ENCODE results near the gene SPHK2.
"Not testable (repeated sequence)": the region's sequence is repeated elsewhere in the genome, so short reads cannot be mapped to it uniquely, and the experiment has no call there.

The SPHK2 gene

DNA sequence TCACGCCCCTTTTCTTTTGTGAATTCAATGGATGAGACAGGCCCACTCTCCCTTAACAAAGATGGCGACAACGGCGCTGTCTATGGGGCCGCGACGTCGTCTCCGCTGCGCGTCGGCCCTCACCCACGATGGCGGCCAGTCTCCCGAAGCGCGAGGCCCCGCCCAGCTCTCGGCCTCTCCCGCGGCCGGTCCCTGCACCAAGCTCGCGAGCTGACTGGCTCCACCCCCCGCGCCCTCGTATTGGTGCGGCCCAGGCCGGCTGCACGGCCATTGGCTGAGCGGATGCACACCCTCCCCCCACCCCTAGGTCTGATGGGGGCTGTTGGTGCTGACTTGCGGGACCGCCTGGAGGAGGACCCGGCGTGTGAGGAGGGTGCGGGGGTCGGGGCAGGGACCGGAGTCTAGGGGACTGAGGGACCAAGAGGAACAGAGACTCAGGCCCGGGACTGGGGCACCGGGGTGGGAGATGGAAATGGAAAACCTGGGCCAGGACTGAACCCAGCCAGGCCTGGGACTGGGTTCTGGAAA, 4.8 kb downstream of the SPHK2 start:
- DNase-seq: peak; percentile 76 to 99 (median 97)

DNA sequence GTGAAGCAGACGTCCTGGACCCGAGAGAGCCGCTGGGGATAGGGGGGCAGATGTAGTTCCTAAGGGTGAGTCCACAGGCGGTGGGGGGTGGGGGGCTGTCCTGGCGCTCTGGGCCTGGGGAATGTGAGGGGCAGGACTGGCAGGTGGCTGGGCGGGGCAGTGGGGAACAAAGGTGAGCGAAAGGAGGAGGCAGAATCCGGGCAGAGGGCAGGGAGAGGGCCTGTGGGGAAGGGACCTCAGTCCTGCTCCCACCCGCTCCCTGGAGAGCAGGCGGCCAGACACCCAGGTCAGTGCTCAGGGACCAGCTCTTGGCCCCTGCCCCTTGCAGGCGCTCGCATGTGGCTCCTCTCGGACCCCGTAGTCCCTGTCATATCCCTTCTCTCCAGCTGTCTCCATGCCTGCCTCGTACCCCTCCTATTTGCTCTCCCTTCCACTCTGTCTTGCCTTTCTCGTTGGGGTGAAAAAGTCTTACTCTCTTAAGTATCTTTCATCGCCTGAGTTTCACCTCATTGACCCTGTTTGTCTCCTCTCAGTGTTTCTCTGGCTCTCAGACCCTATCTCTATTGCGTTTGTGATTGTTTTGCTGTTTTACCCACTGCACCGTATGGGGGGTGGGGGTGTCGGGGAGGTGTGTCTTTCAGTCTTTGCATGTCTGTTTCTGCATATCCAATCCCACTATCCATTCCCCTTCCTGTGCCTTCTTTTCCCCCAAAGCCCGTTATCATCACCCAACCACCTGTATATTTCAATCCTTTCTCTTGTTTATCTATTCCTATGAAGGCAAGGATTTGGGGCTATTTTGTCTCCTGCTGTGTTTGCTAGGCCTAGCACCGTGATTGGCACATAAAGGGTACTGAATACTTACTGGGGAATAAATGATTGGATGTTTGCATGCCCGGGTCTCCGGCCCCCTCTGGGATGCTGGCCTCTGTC, 5.8 kb downstream of the SPHK2 start:
- peak in 1 of 56 donors; percentile 30 for DNase-seq

DNA sequence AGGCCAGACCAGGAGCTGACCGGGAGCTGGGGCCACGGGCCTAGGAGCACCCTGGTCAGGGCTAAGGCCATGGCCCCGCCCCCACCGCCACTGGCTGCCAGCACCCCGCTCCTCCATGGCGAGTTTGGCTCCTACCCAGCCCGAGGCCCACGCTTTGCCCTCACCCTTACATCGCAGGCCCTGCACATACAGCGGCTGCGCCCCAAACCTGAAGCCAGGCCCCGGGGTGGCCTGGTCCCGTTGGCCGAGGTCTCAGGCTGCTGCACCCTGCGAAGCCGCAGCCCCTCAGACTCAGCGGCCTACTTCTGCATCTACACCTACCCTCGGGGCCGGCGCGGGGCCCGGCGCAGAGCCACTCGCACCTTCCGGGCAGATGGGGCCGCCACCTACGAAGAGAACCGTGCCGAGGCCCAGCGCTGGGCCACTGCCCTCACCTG, 6.6 kb downstream of the SPHK2 start:
- DNase-seq: no peak

DNA sequence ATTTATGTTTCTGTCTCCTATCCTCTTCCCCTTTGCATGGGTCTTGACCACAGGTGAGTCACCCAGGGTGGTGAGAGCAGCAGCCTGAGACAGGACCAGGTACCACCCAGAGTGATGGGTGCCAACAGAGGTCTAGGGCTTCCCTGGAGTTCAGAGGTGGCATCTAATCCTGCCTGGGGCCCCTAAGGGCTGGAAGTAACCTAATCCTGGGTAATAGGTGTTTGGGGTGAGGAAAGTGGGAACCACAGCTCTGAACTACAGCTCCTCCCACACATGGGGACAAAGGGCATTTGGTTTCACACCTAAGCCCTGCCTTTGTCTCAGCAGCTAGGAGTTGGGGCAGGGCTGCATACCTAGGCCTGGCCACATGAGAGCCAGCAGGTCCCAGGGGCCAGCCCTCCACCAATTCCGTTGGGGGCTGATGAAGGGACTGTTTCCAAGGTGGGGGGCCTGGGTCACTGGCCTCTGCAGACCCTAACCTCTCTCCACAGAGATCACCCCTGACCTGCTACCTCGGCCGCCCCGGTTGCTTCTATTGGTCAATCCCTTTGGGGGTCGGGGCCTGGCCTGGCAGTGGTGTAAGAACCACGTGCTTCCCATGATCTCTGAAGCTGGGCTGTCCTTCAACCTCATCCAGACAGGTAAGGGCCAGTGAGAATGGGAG, 8.0 kb downstream of the SPHK2 start:
- no peak for DNase-seq

DNA sequence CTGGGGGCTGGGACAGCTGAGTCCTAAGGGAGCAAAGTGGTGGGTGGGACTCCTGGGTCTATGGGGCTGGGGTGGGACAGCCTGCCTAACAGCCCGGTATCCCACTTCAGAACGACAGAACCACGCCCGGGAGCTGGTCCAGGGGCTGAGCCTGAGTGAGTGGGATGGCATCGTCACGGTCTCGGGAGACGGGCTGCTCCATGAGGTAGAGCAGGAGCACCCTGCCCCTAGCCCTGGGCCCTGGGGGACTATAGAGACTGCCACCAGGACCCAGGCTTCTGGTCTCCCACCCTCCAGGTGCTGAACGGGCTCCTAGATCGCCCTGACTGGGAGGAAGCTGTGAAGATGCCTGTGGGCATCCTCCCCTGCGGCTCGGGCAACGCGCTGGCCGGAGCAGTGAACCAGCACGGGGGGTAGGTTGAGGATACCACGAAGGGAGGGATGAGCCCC, 8.6 kb downstream of the SPHK2 start:
- DNase-seq: no peak

DNA sequence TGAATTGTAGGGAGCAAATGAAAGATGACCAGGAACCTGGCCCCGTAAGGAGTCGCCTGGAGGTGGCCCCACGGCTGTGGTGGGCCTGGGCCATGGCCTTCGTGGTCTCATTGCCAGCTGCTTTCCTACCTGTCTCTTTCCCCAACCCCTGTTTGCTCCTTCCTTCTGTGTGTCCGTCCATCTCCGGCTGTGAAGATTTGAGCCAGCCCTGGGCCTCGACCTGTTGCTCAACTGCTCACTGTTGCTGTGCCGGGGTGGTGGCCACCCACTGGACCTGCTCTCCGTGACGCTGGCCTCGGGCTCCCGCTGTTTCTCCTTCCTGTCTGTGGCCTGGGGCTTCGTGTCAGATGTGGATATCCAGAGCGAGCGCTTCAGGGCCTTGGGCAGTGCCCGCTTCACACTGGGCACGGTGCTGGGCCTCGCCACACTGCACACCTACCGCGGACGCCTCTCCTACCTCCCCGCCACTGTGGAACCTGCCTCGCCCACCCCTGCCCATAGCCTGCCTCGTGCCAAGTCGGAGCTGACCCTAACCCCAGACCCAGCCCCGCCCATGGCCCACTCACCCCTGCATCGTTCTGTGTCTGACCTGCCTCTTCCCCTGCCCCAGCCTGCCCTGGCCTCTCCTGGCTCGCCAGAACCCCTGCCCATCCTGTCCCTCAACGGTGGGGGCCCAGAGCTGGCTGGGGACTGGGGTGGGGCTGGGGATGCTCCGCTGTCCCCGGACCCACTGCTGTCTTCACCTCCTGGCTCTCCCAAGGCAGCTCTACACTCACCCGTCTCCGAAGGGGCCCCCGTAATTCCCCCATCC, 9.4 kb downstream of the SPHK2 start:
- DNase-seq: no peak

DNA sequence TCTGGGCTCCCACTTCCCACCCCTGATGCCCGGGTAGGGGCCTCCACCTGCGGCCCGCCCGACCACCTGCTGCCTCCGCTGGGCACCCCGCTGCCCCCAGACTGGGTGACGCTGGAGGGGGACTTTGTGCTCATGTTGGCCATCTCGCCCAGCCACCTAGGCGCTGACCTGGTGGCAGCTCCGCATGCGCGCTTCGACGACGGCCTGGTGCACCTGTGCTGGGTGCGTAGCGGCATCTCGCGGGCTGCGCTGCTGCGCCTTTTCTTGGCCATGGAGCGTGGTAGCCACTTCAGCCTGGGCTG, 9.9 kb downstream of the SPHK2 start:
- DNase-seq: no peak

DNA sequence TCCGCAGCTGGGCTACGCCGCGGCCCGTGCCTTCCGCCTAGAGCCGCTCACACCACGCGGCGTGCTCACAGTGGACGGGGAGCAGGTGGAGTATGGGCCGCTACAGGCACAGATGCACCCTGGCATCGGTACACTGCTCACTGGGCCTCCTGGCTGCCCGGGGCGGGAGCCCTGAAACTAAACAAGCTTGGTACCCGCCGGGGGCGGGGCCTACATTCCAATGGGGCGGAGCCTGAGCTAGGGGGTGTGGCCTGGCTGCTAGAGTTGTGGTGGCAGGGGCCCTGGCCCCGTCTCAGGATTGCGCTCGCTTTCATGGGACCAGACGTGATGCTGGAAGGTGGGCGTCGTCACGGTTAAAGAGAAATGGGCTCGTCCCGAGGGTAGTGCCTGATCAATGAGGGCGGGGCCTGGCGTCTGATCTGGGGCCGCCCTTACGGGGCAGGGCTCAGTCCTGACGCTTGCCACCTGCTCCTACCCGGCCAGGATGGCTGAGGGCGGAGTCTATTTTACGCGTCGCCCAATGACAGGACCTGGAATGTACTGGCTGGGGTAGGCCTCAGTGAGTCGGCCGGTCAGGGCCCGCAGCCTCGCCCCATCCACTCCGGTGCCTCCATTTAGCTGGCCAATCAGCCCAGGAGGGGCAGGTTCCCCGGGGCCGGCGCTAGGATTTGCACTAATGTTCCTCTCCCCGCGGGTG, 10.4 kb downstream of the SPHK2 start:
- peak in 33 of 56 donors; percentile 19 to 82 (median 50) for DNase-seq

DNA sequence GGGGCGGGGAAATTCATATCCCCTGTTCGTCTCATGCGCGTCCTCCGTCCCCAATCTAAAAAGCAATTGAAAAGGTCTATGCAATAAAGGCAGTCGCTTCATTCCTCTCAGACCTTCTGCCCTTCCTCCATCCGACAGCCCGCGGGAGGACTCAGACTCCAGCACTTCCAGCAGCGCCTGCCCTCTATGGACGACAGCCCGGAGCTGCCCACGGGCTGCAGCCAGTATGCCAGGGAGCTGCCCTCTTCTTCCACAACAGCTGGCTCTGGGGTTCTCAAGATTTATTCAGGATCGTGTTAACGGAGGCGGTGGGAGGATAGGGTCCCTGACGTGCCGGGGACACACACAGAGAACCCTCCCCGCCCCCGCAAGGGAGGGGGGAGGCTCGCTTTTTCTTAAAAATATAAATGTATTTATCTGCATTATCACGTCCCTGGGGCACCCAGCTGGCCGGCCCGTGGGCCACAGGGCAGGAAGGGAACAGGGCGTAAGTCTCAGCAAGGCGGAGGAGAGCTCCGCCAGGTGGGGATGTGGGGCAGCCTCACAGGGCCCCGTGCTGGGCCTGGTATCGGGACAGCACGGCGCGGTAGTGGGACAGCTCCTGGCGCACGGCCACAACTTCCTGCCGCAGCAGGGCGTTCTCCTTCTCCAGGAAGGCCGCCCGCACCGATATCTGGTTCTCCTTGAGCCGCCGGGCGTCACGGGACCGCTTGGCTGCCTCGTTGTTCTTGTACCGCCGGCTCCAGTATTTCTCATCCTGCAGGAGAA, 11.2 kb downstream of the SPHK2 start:
- peak in 8 of 56 donors; percentile 24 to 59 (median 46) for DNase-seq

DNA sequence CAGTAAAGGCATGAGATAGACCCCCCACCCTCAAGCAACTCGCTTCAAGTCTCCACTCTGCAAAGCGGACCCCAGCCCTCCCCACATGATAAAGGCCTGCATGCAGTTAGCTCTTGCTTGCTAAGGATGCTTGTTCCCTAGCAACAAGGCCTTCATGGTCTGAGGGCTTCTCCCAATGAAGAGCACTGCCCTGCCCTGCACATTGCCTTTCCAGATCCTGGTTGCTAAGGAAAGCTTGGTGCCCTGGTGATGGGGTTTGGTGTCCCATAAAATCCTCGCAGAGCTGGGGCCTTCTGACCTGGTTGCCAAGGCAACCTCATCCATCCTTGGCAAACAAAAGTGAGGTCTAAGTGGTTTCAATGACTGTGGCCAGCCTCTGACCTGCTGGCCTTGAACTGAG, 11.9 kb downstream of the SPHK2 start:
- no peak for DNase-seq

DNA sequence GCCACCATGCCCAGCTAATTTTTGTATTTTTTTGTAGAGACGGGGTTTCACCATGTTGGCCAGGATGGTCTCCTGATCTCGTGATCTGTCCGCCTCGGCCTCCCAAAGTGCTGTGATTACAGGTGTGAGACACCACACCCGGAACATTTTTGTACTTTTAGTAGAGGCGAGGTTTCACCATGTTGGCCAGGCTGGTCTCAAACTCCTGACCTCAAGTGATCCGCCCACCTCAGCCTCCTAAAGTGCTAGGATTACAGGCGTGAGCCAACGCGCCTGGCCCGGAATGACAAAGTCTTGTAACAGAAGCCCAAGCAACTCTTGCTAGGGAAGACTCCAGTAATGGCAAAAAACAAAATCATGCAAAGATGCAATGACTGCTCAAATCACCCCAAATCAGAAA, 13.0 kb downstream of the SPHK2 start:
- DNase-seq: not testable (repeated sequence)

DNA sequence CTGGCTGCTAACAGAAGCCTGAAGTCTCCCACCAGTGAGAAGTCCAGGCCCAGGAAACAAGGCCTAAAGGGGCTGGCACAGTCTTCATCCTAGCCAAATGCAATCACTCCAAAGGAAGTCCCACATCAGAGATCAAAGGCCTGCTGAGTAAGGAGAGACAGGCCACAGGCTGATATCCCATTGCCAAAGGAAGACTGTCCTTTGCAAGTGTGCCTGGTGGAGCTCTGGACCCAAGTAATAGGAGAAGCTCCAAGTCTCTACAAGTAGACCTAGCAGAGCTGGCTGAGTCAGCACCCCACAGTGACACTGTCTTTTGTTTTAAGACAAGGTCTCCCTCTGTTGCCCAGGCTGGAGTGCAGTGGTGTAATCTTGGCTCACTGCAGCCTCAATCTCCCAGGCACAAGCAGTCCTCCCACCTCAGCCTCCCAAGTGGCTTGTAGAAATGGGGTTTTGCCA, 13.4 kb downstream of the SPHK2 start:
- DNase-seq: no peak

DNA sequence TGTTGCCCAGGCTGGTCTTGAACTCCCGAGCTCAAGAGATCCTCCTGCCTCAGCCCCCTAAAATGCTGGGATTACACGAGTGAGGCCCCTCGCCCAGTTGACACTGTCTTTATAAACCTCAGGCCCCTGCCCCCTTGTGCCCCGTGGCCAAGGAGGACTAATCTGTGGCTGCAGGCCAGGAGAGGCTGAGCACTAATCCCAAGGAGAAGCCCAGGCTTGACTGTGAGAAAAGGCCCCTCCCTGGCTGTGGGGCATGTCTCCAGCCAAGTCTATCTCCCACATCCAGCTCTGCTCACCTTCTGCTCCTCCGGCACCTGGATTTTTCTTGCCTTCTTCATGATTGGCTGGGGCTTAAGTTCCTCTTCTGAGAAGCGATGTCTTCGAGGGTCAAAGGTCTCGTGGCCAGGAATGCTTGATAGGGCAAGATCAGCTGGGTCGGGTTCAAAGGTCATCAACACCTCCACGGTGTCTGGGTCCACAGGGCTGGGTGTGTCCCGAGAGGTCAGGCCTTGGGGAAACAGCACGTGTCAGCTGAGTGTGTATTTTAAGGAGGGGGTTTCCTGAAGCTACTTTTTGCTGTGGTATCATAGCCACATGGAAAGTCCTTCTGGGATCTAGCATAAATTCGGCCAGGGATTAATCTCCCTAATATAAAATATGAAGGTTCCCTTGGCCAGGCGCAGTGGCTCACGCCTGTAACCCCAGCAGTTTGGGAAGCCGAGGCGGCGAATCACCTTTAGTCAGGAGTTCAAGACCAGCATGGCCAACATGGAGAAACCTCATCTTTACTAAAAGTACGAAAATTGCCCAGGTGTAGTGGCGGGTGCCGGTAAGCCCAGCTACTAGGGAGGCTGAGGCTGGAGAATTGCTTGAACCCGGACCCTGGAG, 14.1 kb downstream of the SPHK2 start:
- no peak for DNase-seq

DNA sequence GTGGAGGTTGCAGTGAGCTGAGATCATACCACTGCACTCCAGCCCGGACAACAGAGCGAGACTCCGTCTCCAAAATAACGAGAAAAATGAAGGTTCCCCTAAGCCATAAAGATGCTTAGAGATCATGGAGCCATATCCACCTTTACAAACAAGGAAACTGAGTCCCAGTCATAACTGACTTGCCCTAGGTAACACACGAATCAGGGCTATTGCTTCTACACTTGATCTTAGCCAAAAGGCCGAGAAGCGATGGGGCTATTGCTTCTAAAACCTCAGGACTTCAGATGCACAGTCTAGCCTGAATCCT, 14.7 kb downstream of the SPHK2 start:
- no peak for DNase-seq

DNA sequence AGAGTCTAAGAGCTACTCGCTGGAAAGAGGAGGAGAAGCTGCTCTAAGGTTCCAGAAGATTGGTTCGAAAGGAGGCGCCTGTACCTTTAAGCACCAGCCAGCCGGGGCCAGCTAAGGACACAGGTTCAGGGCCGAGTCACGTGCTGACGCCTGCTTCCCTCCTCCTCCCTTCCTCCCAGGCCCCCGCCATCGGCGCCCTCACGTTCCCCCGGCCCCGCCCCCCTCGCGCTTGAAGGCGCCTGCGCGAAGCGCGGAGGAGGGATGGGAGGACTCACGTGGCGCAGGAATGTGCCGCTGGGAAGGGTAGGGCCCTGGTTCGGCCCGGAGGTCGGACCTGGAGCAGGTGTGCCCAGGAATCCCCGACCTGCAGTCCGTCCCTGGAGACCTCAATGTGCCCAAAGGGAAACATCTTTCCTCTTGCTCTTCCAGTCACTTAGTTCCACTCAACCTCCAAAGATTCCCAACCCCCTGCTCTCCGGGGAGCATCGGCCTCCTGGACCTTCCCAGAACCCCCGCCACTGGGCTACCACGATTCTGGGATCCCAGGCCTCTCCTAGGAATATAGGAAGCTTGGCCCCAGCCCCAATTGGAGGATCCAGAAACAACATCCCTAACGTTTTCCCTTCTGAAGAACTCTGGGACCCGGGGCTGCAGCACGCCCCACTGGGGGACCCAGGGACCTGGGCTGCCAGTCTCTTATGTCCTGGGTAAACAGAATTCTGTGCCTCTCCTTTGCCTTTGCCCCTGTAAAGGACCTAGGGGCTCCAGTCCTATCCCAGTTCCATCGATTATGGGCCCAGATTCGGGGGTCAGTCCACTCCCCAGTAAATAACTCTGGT, 15.3 kb downstream of the SPHK2 start:
- DNase-seq: peak; percentile 54 to 97 (median 89)

DNA sequence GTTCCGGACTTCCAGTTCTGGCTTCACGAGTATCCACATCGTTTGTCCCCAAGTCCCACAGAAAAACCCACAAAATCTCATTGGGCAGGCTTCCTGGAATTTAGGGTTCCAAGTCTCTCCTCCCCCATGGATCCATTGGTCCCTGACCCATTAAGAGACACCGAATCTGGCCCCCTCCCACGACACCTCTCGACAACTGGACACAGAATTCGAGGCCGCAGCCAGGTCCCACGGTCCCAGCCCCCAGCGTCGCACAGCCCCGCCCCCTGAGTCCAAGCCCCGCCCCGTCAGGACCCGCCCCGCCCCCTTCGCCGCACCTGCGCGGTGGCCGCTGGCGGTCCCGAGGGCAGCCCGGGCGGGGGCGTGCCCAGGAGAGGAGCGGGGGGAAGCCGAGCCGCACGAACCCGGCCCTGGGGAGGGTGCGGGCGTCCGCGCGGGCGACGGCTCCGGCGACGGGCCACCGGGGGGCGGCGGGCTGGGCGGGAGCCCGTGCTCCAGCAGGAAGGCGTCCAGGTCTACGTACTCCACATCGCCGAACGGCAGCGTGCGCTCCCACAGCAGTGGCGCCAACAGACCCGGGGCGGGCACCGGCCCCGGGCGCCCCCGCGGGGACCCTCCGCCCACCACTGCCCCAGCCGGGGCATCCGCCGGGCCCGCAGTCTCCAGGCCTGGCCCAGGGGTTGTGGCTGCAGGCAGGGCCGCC, 16.1 kb downstream of the SPHK2 start:
- peak in 47 of 56 donors; percentile 9 to 81 (median 49) for DNase-seq
